NCI-H526 treated with DMSO at 0.1 percent for 48 hours (cell line): Measurements from ENCODE around the gene ARHGEF4.
A peak's percentile ranks its signal among the peaks of the same experiment; 100 is the strongest.

Experiments
- DNase-seq: peaks from one replicate; lab custom pipeline; 2025; lab: John Stamatoyannopoulos, UW

Gene ARHGEF4

GRCh38 chr2:130834931-130835765, 1.6 kb upstream of the ARHGEF4 start:
- no peak for DNase-seq

GRCh38 chr2:130835766-130836015, 1.0 kb upstream of the ARHGEF4 start:
- DNase-seq = no peak

- DNase-seq = peak; percentile 23
Observed at GRCh38 chr2:130837175-130837810, 579 bp downstream of the ARHGEF4 start.

- no peak for DNase-seq
Observed at GRCh38 chr2:130837811-130838565, 1.3 kb downstream of the ARHGEF4 start.

- DNase-seq = no peak
Observed at GRCh38 chr2:130839011-130839780, 2.5 kb downstream of the ARHGEF4 start.

- DNase-seq = no peak
Observed at GRCh38 chr2:130840506-130840905, 3.8 kb downstream of the ARHGEF4 start.

GRCh38 chr2:130841741-130842365, 5.1 kb downstream of the ARHGEF4 start:
- DNase-seq = no peak

- no peak for DNase-seq
Observed at GRCh38 chr2:130842770-130843169, 6.1 kb downstream of the ARHGEF4 start.

- no peak for DNase-seq
Observed at GRCh38 chr2:130843321-130843985, 6.7 kb downstream of the ARHGEF4 start.

- no peak for DNase-seq
Observed at GRCh38 chr2:130844161-130844560, 7.4 kb downstream of the ARHGEF4 start.

GRCh38 chr2:130845505-130846085, 8.9 kb downstream of the ARHGEF4 start:
- DNase-seq = no peak

- DNase-seq = no peak
Observed at GRCh38 chr2:130846233-130846632, 9.5 kb downstream of the ARHGEF4 start.

GRCh38 chr2:130846686-130847375, 10.1 kb downstream of the ARHGEF4 start:
- DNase-seq = no peak

GRCh38 chr2:130847776-130848525, 11.2 kb downstream of the ARHGEF4 start:
- no peak for DNase-seq

- DNase-seq = no peak
Observed at GRCh38 chr2:130848526-130849210, 12.0 kb downstream of the ARHGEF4 start.

GRCh38 chr2:130849896-130850787, 13.4 kb downstream of the ARHGEF4 start:
- DNase-seq = no peak

- DNase-seq = peak; percentile 14
Observed at GRCh38 chr2:130850788-130851623, 14.3 kb downstream of the ARHGEF4 start.
